HCT116 (cell line): ENCODE data around the gene MXRA7. TPM values are rescaled to one million over a fixed set of nuclear protein-coding genes. Genes with fewer than 3 reads are reported as not detected.

Experiments used
- ATAC-seq: fragments of 200-7000 bp; cut with Tn5 transposase; 2 replicates; pipeline ENCODE4 v1.9.1; 2020; ENCODE audit warnings: mild to moderate bottlenecking, moderate library complexity
- BruUV-seq: library from RNA; stranded (reverse); fragments of 400-500 nt; replicated peaks from 2 replicates; lab custom pipeline; 2021; lab: Mats Ljungman, UMichigan
- CTCF ChIA-PET: fragments of 300-600 bp; sonication (Branson Sonifier 250); formaldehyde crosslinking; loops from one replicate; lab custom pipeline; 2021; ENCODE audit warnings: antibody characterized with exemption; lab: Charles Lee
- POLR2A ChIA-PET: fragments of 300-600, 350-600 bp; sonication (Branson Sonifier 250); formaldehyde crosslinking; loops from one replicate; lab custom pipeline; 2021; ENCODE audit warnings: antibody characterized with exemption; lab: Charles Lee
- RAD21 ChIA-PET, 2 experiments: fragments of 300-600 bp; sonication (Branson Sonifier 250); formaldehyde crosslinking; loops; one replicate each; lab custom pipeline; 2023; ENCODE audit warnings: low total read pairs in 2 of 2; ENCODE audit not compliant: uncharacterized antibody in 2 of 2, unreplicated experiment in 2 of 2, low non-redundant PET in 1 of 2; lab: Charles Lee
- DNase-seq: peaks from one replicate; pipeline ENCODE4 v3.0.0-alpha.2; 2010; ENCODE audit warnings: low read depth, low spot score
- H2AFZ ChIP-seq: fragments of 200-600 bp; shearing (Covaris generic), sonication (generic); 2 replicates; pipeline ENCODE4 v1.6.1; 2017; ENCODE audit warnings: low read depth, mixed run types, mixed read lengths, antibody characterized with exemption, low read length; ENCODE audit not compliant: poor library complexity, severe bottlenecking
- H3K27ac ChIP-seq: 2 replicates; pipeline ENCODE4 v1.5.1; 2012; ENCODE audit warnings: low read depth, low read length
- H3K27me3 ChIP-seq: fragments of 200-600 bp; sonication (generic); 2 replicates; pipeline ENCODE4 v1.6.1; 2016; ENCODE audit warnings: mixed run types, low read length, mixed read lengths; ENCODE audit not compliant: insufficient read depth
- H3K36me3 ChIP-seq, 2 experiments: fragments of 200-500 bp in 1 of 2; fragments of 200-600 bp in 1 of 2; sonication (Bioruptor generic) in 1 of 2; sonication (generic) in 1 of 2; 2 replicates each; pipeline versions ENCODE4 v1.5.1 to v1.6.1; 2014 to 2016; ENCODE audit warnings: low read length in 2 of 2, inconsistent platforms in 1 of 2, mixed read lengths in 1 of 2, mixed run types in 1 of 2; ENCODE audit not compliant: insufficient read depth in 2 of 2, control insufficient read depth in 1 of 2
- H3K4me1 ChIP-seq, 2 experiments: fragments of 200-600 bp in 1 of 2; sonication (generic) in 1 of 2; 2 replicates each; pipeline versions ENCODE4 v1.5.1 to v1.6.1; 2012 to 2017; ENCODE audit warnings: low read length in 2 of 2, inconsistent platforms in 1 of 2, mild to moderate bottlenecking in 1 of 2, mixed read lengths in 1 of 2, mixed run types in 1 of 2, moderate library complexity in 1 of 2; ENCODE audit not compliant: insufficient read depth in 2 of 2, control insufficient read depth in 1 of 2
- H3K4me2 ChIP-seq: fragments of 200-600 bp; sonication (generic); 2 replicates; pipeline ENCODE4 v1.6.1; 2017; ENCODE audit warnings: mixed run types, low read length, mixed read lengths
- H3K4me3 ChIP-seq, 2 experiments: fragments of 200-600 bp in 1 of 2; sonication (generic) in 1 of 2; replicated peaks in 1 of 2; 2 replicates each; pipeline ENCODE4 v1.5.1; 2011 to 2016; ENCODE audit warnings: low read length in 2 of 2, control low read depth in 1 of 2, low read depth in 1 of 2, mild to moderate bottlenecking in 1 of 2, mixed read lengths in 1 of 2, mixed run types in 1 of 2
- H3K79me2 ChIP-seq: fragments of 200-600 bp; sonication (generic); 2 replicates; pipeline ENCODE4 v1.6.1; 2017; ENCODE audit warnings: mild to moderate bottlenecking, mixed run types, low read length, moderate library complexity, mixed read lengths; ENCODE audit not compliant: insufficient read depth
- H3K9ac ChIP-seq: fragments of 200-600 bp; sonication (generic); 2 replicates; pipeline ENCODE4 v1.6.1; 2016; ENCODE audit warnings: low read length, mixed read lengths
- H3K9me2 ChIP-seq: fragments of 200-600 bp; sonication (generic), shearing (Covaris generic); 2 replicates; pipeline ENCODE4 v1.6.1; 2017; ENCODE audit warnings: mixed run types, mild to moderate bottlenecking, moderate library complexity; ENCODE audit not compliant: insufficient read depth
- H3K9me3 ChIP-seq, 2 experiments: fragments of 200-500 bp in 1 of 2; fragments of 200-600 bp in 1 of 2; sonication (Bioruptor generic) in 1 of 2; sonication (generic) in 1 of 2; 2 replicates each; pipeline ENCODE4 v1.6.1; 2014 to 2017; ENCODE audit warnings: low read length in 2 of 2, mixed read lengths in 2 of 2, inconsistent platforms in 1 of 2, low read depth in 1 of 2, mild to moderate bottlenecking in 1 of 2, mixed run types in 1 of 2, moderate library complexity in 1 of 2; ENCODE audit not compliant: control insufficient read depth in 1 of 2, insufficient read depth in 1 of 2
- H4K20me1 ChIP-seq: fragments of 200-600 bp; sonication (generic), shearing (Covaris generic); 2 replicates; pipeline ENCODE4 v1.6.1; 2017; ENCODE audit warnings: mixed run types, mild to moderate bottlenecking, moderate library complexity; ENCODE audit not compliant: insufficient read depth
- ATF3 ChIP-seq: IDR thresholded peaks from 2 replicates; pipeline ENCODE4 v1.6.1; 2012
- CBX3 ChIP-seq: IDR thresholded peaks from 2 replicates; pipeline ENCODE4 v1.6.1; 2012; ENCODE audit warnings: low read depth
- CEBPB ChIP-seq: IDR thresholded peaks from 2 replicates; pipeline ENCODE4 v1.6.1; 2012; ENCODE audit warnings: low read depth
- CTCF ChIP-seq, 3 experiments: fragments of 200-600 bp in 1 of 3; sonication (generic) in 1 of 3; IDR thresholded peaks in 2 of 3; conservative IDR thresholded peaks in 1 of 3; 2 replicates each; pipeline ENCODE4 v1.5.1; 2012 to 2017; ENCODE audit warnings: low read depth in 2 of 3, low read length in 2 of 3, antibody characterized with exemption in 1 of 3, borderline replicate concordance in 1 of 3, control low read depth in 1 of 3, mild to moderate bottlenecking in 1 of 3, mixed read lengths in 1 of 3, mixed run types in 1 of 3, moderate library complexity in 1 of 3; ENCODE audit not compliant: insufficient read depth in 1 of 3
- ELF1 ChIP-seq: IDR thresholded peaks from 2 replicates; pipeline ENCODE4 v1.6.1; 2012; ENCODE audit warnings: low read depth, borderline replicate concordance
- EZH2 ChIP-seq: fragments of 200-600 bp; sonication (generic); IDR thresholded peaks from 2 replicates; pipeline ENCODE4 v1.6.1; 2017; ENCODE audit warnings: antibody characterized with exemption, mixed run types
- FOSL1 ChIP-seq: IDR thresholded peaks from 2 replicates; pipeline ENCODE4 v1.6.1; 2012; ENCODE audit warnings: low read depth
- JUND ChIP-seq: IDR thresholded peaks from 2 replicates; pipeline ENCODE4 v1.6.1; 2012
- POLR2A ChIP-seq: IDR thresholded peaks from 2 replicates; pipeline ENCODE4 v1.7.0; 2011; ENCODE audit warnings: borderline replicate concordance; ENCODE audit not compliant: insufficient read depth, insufficient read length; ENCODE audit errors: extremely low read depth
- POLR2AphosphoS5 ChIP-seq: IDR thresholded peaks from 2 replicates; pipeline ENCODE4 v1.6.1; 2011; ENCODE audit warnings: mild to moderate bottlenecking, low read depth, low read length, moderate library complexity
- RAD21 ChIP-seq: IDR thresholded peaks from 2 replicates; pipeline ENCODE4 v1.6.1; 2012; ENCODE audit warnings: low read depth, mild to moderate bottlenecking
- SIN3A ChIP-seq: IDR thresholded peaks from 2 replicates; pipeline ENCODE4 v1.6.1; 2012; ENCODE audit warnings: low read depth
- SP1 ChIP-seq: IDR thresholded peaks from 2 replicates; pipeline ENCODE4 v1.6.1; 2012; ENCODE audit warnings: low read depth
- SRF ChIP-seq: IDR thresholded peaks from 2 replicates; pipeline ENCODE4 v1.6.1; 2012; ENCODE audit warnings: low read depth
- TCF7L2 ChIP-seq: IDR thresholded peaks from 2 replicates; pipeline ENCODE4 v1.7.0; 2011; ENCODE audit warnings: borderline replicate concordance, inconsistent platforms; ENCODE audit not compliant: insufficient read depth, insufficient read length; ENCODE audit errors: extremely low read depth
- YY1 ChIP-seq: IDR thresholded peaks from 2 replicates; pipeline ENCODE4 v1.6.1; 2011; ENCODE audit warnings: low read length, low read depth, moderate library complexity, mild to moderate bottlenecking; ENCODE audit not compliant: insufficient replicate concordance; ENCODE audit errors: extremely low read depth
- ZBTB33 ChIP-seq: IDR thresholded peaks from 2 replicates; pipeline ENCODE4 v1.6.1; 2011; ENCODE audit warnings: mild to moderate bottlenecking, low read length, moderate library complexity; ENCODE audit not compliant: insufficient replicate concordance; ENCODE audit errors: extremely low read depth
- ZFX ChIP-seq: fragments of 450-650 bp; IDR thresholded peaks from 2 replicates; pipeline ENCODE4 v1.6.1; 2017
- ZNF274 ChIP-seq: fragments of 200-500 bp; sonication (Bioruptor generic); IDR thresholded peaks from 2 replicates; pipeline ENCODE4 v1.6.1; 2014; ENCODE audit warnings: mild to moderate bottlenecking, low read depth, low read length, inconsistent platforms
- intact Hi-C: fragments of 100-400 bp; cut with micrococcal nuclease; formaldehyde crosslinking; loops from 2 replicates; pipeline ENCODE4 v1.10.0; 2022
- total RNA-seq: library from RNA; stranded (reverse); gene quantifications from one replicate; pipeline ENCODE4 v1.2.1, GENCODE V29; 2021; ENCODE audit not compliant: unreplicated experiment

MXRA7 gene
- total RNA-seq, 1 experiment from 2014 or later, result 57.1 TPM

GRCh38 chr17:76670718-76671122, 40.0 kb downstream of the MXRA7 start:
- H2AFZ ChIP-seq, result peak overlapping the region; percentile 51
- H3K4me3 ChIP-seq, result peak overlapping the region; percentile 49 to 82
- no peak for DNase-seq
- H3K36me3 ChIP-seq, result no peaks in the 10 kb centered on the region; a peak in 1 of 4 replicates
- RAD21 ChIA-PET, result interaction anchor here in 1 of 2 experiments (1.5 kb wide), 1 partner anchor 57 kb away, joined by 3 read pairs; no protein-coding TSS in a partner anchor
- TF ChIP-seq CEBPB (no peak), TCF7L2 (no peak), ATF3 (no peak), CBX3 (no peak), JUND (no peak), EZH2 (no peak), YY1 (no peak), CTCF (IDR thresholded peaks at IDR 0.05 in 2 of 3, conservative IDR thresholded peaks at IDR 0.05 in 1 of 3; ENCODE audit: borderline replicate concordance in 1 of 3, insufficient read depth in 1 of 3, low read depth in 2 of 3, low read length in 2 of 3) (no peak), POLR2AphosphoS5 (no peak), ZFX (no peak), SRF (no peak), ZBTB33 (no peak), SP1 (no peak), SIN3A (no peak), ELF1 (no peak), POLR2A (no peak), RAD21 (no peak), ZNF274 (no peak), FOSL1 (no peak)
- TF ChIP-seq, all 23 proteins: peak for 0
- ChIA-PET POLR2A (interaction anchor here (1.0 to 2.2 kb wide), 14 partner anchors 8 to 168 kb away, joined by 3 to 17 read pairs (median 4); partner anchors contain the start of gene MFSD11), CTCF (interaction anchor here (0.9 to 3.8 kb wide), 5 partner anchors 10 to 148 kb away, joined by 3 to 33 read pairs (median 6); no protein-coding TSS in a partner anchor)
- H3K9me2 ChIP-seq, result no peaks in the 10 kb centered on the region
- ATAC-seq, result no peak
- H3K27me3 ChIP-seq, result no peaks in the 10 kb centered on the region
- no peaks in the 10 kb centered on the region for H4K20me1 ChIP-seq
- no peaks in the 10 kb centered on the region for H3K9me3 ChIP-seq
- intact Hi-C loops, result no loop called here
- peaks cover 21% of the 10 kb centered on the region in 2 experiments for H3K4me1 ChIP-seq
- peak overlapping the region; percentile 66 for H3K9ac ChIP-seq
- H3K79me2 ChIP-seq, result no peaks in the 10 kb centered on the region
- peak overlapping the region; percentile 78 for H3K4me2 ChIP-seq
- H3K27ac ChIP-seq, result peak overlapping the region; percentile 79
- no TSS peak for BruUV-seq
